Esophagus squamous epithelium (tissue), 5 donors: ENCODE results near the gene TICRR. TPM values are rescaled to one million over a fixed set of nuclear protein-coding genes. Genes with fewer than 3 reads are reported as not detected.

Source experiments
- DNase-seq: peaks from one replicate; lab custom pipeline; 2025; lab: John Stamatoyannopoulos, UW
- H3K27ac ChIP-seq, 4 donors: fragments of 200-600 bp; sonication (generic); one replicate each; pipeline ENCODE4 v1.5.1; 2016 to 2019; ENCODE audit warnings: mild to moderate bottlenecking in 1 of 4
- H3K27me3 ChIP-seq, 4 donors: fragments of 200-600 bp; sonication (generic); 1 replicate in 3 of 4; 2 replicates in 1 of 4; pipeline versions ENCODE4 v1.5.1 to v1.6.0; 2017 to 2021; ENCODE audit warnings: antibody characterized with exemption in 1 of 4
- H3K36me3 ChIP-seq, 3 donors: fragments of 200-600 bp; sonication (generic); one replicate each; pipeline ENCODE4 v1.5.1; 2016 to 2019
- H3K4me1 ChIP-seq, 3 donors: fragments of 200-600 bp; sonication (generic); one replicate each; pipeline ENCODE4 v1.5.1; 2017 to 2019
- H3K4me3 ChIP-seq, 4 donors: fragments of 200-600 bp; sonication (generic); 1 replicate in 3 of 4; 2 replicates in 1 of 4; pipeline ENCODE4 v1.5.1; 2016 to 2019; ENCODE audit warnings: mild to moderate bottlenecking in 2 of 4, moderate library complexity in 1 of 4
- H3K9me3 ChIP-seq, 3 donors: fragments of 200-600 bp; sonication (generic); one replicate each; pipeline ENCODE4 v1.5.1; 2016 to 2019
- CTCF ChIP-seq, 6 experiments: fragments of 450-650 bp in 4 of 6; fragments of 200-600 bp in 2 of 6; sonication (generic) in 2 of 6; IDR thresholded peaks; one replicate each; pipeline ENCODE4 v1.5.1; 2016 to 2019; ENCODE audit warnings: antibody characterized with exemption in 6 of 6, mild to moderate bottlenecking in 4 of 6, moderate library complexity in 4 of 6
- POLR2A ChIP-seq, 4 donors: fragments of 450-650 bp; IDR thresholded peaks; one replicate each; pipeline ENCODE4 v1.6.1; 2017; ENCODE audit warnings: antibody characterized with exemption in 4 of 4, mild to moderate bottlenecking in 4 of 4, moderate library complexity in 3 of 4
- WGBS, 2 donors: methylation state at CpG; one replicate each; pipeline ENCODE4 v1.1.5; 2018; 5-methylcytosine and 5-hydroxymethylcytosine counted together
- intact Hi-C: fragments of 100-400 bp; cut with DNase I; formaldehyde crosslinking; loops from one replicate; pipeline ENCODE4 v1.15.0; 2022
- total RNA-seq, 4 donors: library from RNA; depleted of rRNA; stranded (reverse); fragments of >200 nt; gene quantifications; one replicate each; pipeline ENCODE4 v1.1.0, GENCODE V29; 2016
- donor health status: DM: yes; HTN: yes; CAD: no.

The TICRR gene
- total RNA-seq, 4 donors from 2014 or later, result 8.4 to 33.7 (median 10.1) TPM

GRCh38 chr15:89530976-89531375 is 44.3 kb upstream of the TICRR start:
- Histone ChIP-seq H3K36me3 (no peaks in the 10 kb centered on the region), H3K27ac (peak overlapping the region; percentile 73 to 88 (median 80)), H3K4me3 (no peak overlapping the region), H3K9me3 (no peaks in the 10 kb centered on the region), H3K27me3 (no peaks in the 10 kb centered on the region), H3K4me1 (peaks cover 0 to 46% (median 4%) of the 10 kb centered on the region in 3 donors)
- TF ChIP-seq POLR2A (IDR thresholded peaks at IDR 0.05) (no peak), CTCF (IDR thresholded peaks at IDR 0.05) (no peak)
- intact Hi-C loops, result no loop called here
- no peak for DNase-seq
- WGBS, 2 donors, result 91 to 96% methylated on average over 5 of the region's 5 CpGs

GRCh38 chr15:89531796-89532537 is 43.3 kb upstream of the TICRR start:
- 70 to 73% methylated on average over 2 to 5 of the region's 6 CpGs for WGBS, 2 donors
- no peaks in the 10 kb centered on the region for H3K9me3 ChIP-seq
- no peaks in the 10 kb centered on the region for H3K27me3 ChIP-seq
- H3K4me1 ChIP-seq, result peaks cover 0 to 41% (median 4%) of the 10 kb centered on the region in 3 donors
- no peak overlapping the region for H3K4me3 ChIP-seq
- intact Hi-C loops, result no loop called here
- TF ChIP-seq POLR2A (IDR thresholded peaks at IDR 0.05) (no peak), CTCF (IDR thresholded peaks at IDR 0.05) (peak in 3 of 6 experiments; percentile 20 to 52 (median 20))
- H3K36me3 ChIP-seq, result no peaks in the 10 kb centered on the region
- H3K27ac ChIP-seq, result peak overlapping the region; percentile 73 to 88 (median 80)
- no peak for DNase-seq

GRCh38 chr15:89533861-89534544 is 41.3 kb upstream of the TICRR start:
- intact Hi-C loops, result no loop called here
- H3K36me3 ChIP-seq, result no peaks in the 10 kb centered on the region
- no peak overlapping the region for H3K27ac ChIP-seq
- no peak overlapping the region for H3K4me3 ChIP-seq
- 79 to 84% methylated on average over 4 of the region's 4 CpGs for WGBS, 2 donors
- TF ChIP-seq CTCF (IDR thresholded peaks at IDR 0.05), result no peak
- TF ChIP-seq POLR2A (IDR thresholded peaks at IDR 0.05), result no peak
- DNase-seq, result no peak
- peaks cover 0 to 21% (median 0%) of the 10 kb centered on the region in 3 donors for H3K4me1 ChIP-seq
- no peaks in the 10 kb centered on the region for H3K27me3 ChIP-seq
- H3K9me3 ChIP-seq, result peaks cover 0 to 12% (median 4%) of the 10 kb centered on the region in 3 donors

GRCh38 chr15:89539027-89539426 is 36.2 kb upstream of the TICRR start:
- Histone ChIP-seq H3K36me3 (no peaks in the 10 kb centered on the region), H3K27me3 (no peaks in the 10 kb centered on the region), H3K9me3 (peaks cover 0 to 12% (median 4%) of the 10 kb centered on the region in 3 donors), H3K4me1 (peaks cover 9 to 40% (median 13%) of the 10 kb centered on the region in 3 donors), H3K27ac (peak overlapping the region in 2 of 4 donors; percentile 87 to 93), H3K4me3 (no peak overlapping the region)
- intact Hi-C loops, result no loop called here
- DNase-seq, result no peak
- TF ChIP-seq POLR2A (IDR thresholded peaks at IDR 0.05) (no peak), CTCF (IDR thresholded peaks at IDR 0.05) (no peak)
- WGBS, 2 donors, result 70 to 76% methylated on average over 2 of the region's 2 CpGs

GRCh38 chr15:89542369-89542768 is 32.9 kb upstream of the TICRR start:
- peak overlapping the region; percentile 80 to 93 (median 85) for H3K27ac ChIP-seq
- TF ChIP-seq POLR2A (IDR thresholded peaks at IDR 0.05), result no peak
- TF ChIP-seq CTCF (IDR thresholded peaks at IDR 0.05), result no peak
- H3K9me3 ChIP-seq, result peaks cover 0 to 11% (median 4%) of the 10 kb centered on the region in 3 donors
- H3K4me3 ChIP-seq, result no peak overlapping the region
- intact Hi-C loops, result no loop called here
- no peaks in the 10 kb centered on the region for H3K36me3 ChIP-seq
- no peak for DNase-seq
- no peaks in the 10 kb centered on the region for H3K27me3 ChIP-seq
- H3K4me1 ChIP-seq, result peaks cover 9 to 48% (median 13%) of the 10 kb centered on the region in 3 donors
- 24 to 65% methylated on average over 3 of the region's 3 CpGs for WGBS, 2 donors
